Choroid plexus epithelial cell (primary cell): ENCODE data around the gene IL10.

Experiments used
- DNase-seq: peaks from one replicate; pipeline ENCODE4 v3.0.0-alpha.2; 2010; ENCODE audit warnings: low read depth
- H3K4me3 ChIP-seq: 2 replicates; pipeline ENCODE4 v1.5.1; 2011; ENCODE audit warnings: low read depth, mild to moderate bottlenecking, control low read depth, low read length, moderate library complexity
- CTCF ChIP-seq: conservative IDR thresholded peaks from 2 replicates; pipeline ENCODE4 v1.5.1; 2011; ENCODE audit warnings: low read depth, mild to moderate bottlenecking, control low read depth, inconsistent platforms, low read length, moderate library complexity

IL10 gene

DNA sequence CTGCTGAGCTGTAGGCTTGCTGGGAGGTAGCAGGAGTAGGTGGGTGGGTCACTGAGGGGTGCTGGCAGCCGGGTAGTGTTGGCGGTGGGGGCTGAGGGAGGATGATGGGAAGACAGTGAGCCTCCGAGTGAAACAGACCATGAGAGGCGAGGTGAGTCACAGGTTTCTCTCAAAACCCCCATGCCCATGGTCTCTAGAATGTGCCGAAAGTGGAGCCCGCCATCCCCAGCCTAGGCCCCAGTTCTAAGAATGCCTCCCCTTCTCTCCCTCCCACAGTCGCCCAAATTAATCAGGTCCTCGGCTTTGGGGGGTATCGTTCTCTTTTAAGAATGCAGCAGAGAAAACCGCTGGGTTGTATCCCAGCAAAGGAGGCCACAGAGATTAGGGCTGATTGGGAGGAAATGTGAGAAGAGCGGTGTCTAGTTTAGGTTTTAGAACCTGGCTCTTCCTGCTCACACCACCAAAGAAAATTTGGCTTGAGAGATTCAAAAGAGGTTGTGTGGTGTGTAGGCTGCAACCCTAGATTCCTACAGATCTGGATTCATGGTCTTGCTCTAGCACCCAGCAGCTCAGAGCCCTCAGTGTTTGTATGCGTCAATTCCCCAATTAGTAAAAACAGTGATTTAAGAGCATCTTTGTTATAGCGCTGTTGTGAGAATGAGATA, 29.4 kb downstream of the IL10 start:
- DNase-seq: no peak
- no peak overlapping the region for H3K4me3 ChIP-seq
- no peak for TF ChIP-seq CTCF

- DNase-seq: no peak
- no peak for TF ChIP-seq CTCF
- no peak overlapping the region for H3K4me3 ChIP-seq
Measured at GRCh38 chr1:206741142-206741701, 31.1 kb downstream of the IL10 start.

DNA sequence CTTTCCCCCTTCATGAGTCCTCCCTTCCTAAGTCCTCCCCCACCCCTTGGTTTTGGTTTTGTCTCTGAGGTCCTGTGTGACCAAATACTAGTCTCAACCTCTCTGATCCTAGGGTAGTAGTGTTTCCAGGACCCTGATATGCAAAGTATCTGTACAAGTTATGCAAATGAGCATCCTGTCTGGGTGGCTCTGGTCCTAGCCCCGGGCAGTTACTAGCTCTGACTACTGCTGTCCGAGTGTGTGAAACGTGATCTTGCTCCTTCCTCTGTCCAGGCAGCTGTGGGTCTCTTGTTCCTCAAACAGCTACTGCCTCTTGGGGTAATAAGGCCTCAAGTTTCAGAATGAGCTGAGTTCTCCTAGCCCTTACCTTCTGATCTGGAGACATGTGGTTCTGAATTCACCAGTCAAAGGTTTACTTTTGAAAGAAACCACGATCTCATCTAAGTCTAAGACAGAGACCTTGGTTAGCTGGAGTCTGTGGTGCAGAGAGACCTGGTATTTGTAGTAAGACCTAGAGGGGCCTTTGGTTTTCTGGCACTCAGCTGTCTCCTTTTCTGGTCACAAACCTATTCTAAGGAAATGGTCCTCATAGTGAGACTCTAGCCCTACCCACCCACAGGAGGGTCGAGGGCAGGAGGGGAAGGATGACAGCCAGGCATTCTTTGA, 32.8 kb downstream of the IL10 start:
- no peak overlapping the region for H3K4me3 ChIP-seq
- peak; percentile 44 for DNase-seq
- TF ChIP-seq CTCF: no peak

DNA sequence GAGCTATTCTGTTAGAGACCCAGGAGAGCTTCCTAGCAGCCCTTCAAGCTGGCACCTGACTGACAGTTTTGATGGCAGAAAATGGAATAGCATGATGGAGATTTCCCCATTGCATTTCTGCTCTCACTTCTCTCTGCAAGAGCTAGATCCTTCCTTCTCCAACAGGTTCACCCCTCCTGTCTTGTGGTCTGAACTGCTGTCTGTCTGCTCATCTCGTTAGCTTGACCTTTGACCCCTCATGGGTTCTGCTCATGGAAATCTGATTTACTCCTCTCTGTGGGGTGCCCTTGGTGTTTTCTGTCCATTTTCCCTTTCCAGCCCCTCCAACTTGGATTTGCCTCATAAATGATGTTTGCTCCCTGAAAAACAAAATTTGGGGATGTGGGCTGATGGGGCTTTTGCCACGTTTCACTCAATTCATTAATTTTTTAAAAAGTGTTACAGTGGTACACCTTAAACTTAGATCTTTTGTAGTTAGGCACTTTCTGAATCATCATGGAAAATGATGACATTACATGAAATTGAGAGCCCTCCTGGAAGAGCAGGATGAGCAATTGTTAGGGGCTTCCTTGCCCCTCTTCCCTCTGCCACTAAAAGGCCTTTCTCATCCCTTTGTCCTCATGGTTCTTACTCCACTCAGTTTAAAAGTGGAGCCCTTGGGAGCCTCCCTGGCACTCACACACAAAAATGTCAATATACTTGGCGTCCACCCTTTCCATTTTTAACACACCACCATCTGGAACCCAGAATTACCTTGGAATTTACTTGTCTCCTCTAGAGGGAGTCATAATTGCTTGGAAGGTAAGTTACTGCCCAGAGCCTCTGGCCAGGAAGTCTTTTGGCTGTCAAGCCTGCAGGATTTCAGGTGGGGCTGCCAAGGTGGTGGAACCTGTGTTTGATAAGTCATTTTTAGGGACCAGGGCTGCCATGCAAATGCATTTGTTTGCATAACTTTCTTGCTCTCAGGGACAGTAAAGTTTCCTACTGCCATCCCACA, 33.6 kb downstream of the IL10 start:
- no peak overlapping the region for H3K4me3 ChIP-seq
- DNase-seq: peak; percentile 48
- TF ChIP-seq CTCF: peak; percentile 54

DNA sequence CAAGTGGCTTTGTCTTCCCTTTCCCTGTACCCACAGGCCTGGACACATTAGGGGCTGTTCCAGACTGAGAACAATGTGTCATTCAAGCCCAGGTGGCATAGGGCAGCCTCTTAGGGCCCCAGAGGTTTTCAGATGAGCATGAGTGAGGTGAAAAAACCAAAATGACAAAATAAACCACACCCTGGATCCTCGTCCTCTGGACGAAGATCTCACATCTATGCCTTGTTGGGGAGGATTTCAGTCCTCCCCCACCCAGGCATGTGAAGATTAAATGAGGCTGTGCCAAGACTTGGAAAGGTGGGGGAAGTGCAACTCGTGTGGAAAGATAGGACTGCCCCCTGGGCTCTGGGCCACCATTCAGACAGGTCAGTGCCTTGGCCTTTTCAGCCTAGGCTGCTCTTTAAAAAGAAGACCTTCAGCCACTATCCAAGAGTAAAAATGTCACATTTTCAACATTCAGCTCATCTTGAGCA, 34.5 kb downstream of the IL10 start:
- H3K4me3 ChIP-seq: no peak overlapping the region
- no peak for TF ChIP-seq CTCF
- no peak for DNase-seq

DNA sequence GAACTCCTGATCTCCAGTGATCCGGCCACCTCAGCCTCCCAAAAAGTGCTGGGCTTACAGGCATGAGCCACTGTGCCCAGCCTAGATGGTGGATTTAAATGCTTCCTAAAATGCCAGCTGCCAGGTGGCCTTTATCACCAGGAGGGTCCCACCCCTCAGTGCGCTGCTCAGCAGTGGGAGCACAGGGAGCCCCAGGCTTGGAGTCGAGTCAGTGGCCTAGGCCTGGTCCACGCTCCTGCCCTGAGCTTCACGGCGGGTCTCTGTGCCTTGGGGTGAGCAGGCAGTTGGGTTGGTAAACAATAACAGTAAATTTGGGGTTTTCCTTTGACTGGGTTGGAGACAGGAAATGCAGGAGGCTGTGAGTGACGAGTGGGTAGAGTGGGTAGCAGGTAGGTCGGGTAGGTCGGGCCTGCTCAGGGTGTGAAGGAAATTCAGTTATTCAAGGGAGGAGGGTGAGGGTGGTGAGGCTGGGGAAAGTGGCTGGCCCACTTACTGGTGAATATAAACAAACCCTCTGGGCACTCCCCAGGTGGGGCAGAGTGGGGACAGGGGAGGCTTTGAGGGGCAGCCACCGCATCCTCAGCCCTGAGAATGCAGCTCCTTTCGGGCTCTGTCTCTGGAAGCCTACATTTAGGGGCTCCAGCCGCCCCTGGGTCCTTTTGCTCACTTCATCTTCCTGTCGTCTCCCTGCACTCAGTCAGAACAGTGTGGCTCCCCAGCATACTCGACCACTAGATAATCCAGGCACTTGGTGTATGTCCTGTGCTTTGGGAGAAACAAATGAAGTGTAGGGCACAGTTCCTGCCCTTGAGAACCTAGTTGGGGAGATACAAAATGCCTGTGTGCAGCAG, 35.2 kb downstream of the IL10 start:
- no peak for DNase-seq
- no peak overlapping the region for H3K4me3 ChIP-seq
- TF ChIP-seq CTCF: no peak
